Trophoblast cell (in vitro differentiated cells and primary cell): Measurements from ENCODE around the gene RSPH6A.

Source experiments
- DNase-seq, 2 donors: peaks; one replicate each; pipeline ENCODE4 v3.0.0-alpha.2; 2016
- H2AFZ ChIP-seq: 2 replicates; pipeline ENCODE4 v1.6.1; 2013; ENCODE audit warnings: low read length, moderate library complexity, mild to moderate bottlenecking; ENCODE audit not compliant: insufficient read depth, poor library complexity
- H2AK5ac ChIP-seq: 2 replicates; pipeline ENCODE4 v1.6.1; 2013; ENCODE audit warnings: mild to moderate bottlenecking, low read length
- H2BK120ac ChIP-seq: 2 replicates; pipeline ENCODE4 v1.6.1; 2013; ENCODE audit warnings: low read length, mild to moderate bottlenecking, moderate library complexity; ENCODE audit not compliant: insufficient read depth, poor library complexity
- H2BK12ac ChIP-seq: 2 replicates; pipeline ENCODE4 v1.6.1; 2013; ENCODE audit warnings: mild to moderate bottlenecking, low read length, moderate library complexity
- H2BK5ac ChIP-seq: 2 replicates; pipeline ENCODE4 v1.6.1; 2013; ENCODE audit warnings: low read length, low read depth, moderate library complexity, mild to moderate bottlenecking; ENCODE audit not compliant: poor library complexity
- H3K14ac ChIP-seq: 2 replicates; pipeline ENCODE4 v1.6.1; 2013; ENCODE audit warnings: mild to moderate bottlenecking, low read length
- H3K18ac ChIP-seq: 2 replicates; pipeline ENCODE4 v1.6.1; 2013; ENCODE audit warnings: mild to moderate bottlenecking, low read length
- H3K23ac ChIP-seq: 2 replicates; pipeline ENCODE4 v1.6.1; 2013; ENCODE audit warnings: low read length
- H3K27ac ChIP-seq: 2 replicates; pipeline ENCODE4 v1.5.1; 2013; ENCODE audit warnings: low read depth, mild to moderate bottlenecking, inconsistent platforms, low read length, moderate library complexity
- H3K27me3 ChIP-seq: 2 replicates; pipeline ENCODE4 v1.6.1; 2013; ENCODE audit warnings: inconsistent platforms, mild to moderate bottlenecking, low read length, moderate library complexity; ENCODE audit not compliant: insufficient read depth
- H3K36me3 ChIP-seq, 2 experiments: 1 replicate in 1 of 2; 2 replicates in 1 of 2; pipeline ENCODE4 v1.6.1; 2013; ENCODE audit warnings: low read length in 2 of 2, mild to moderate bottlenecking in 2 of 2, moderate library complexity in 1 of 2; ENCODE audit not compliant: insufficient read depth in 2 of 2, control insufficient read depth in 1 of 2
- H3K4ac ChIP-seq: 2 replicates; pipeline ENCODE4 v1.6.1; 2013; ENCODE audit warnings: low read depth, mild to moderate bottlenecking, low read length, moderate library complexity
- H3K4me1 ChIP-seq, 2 experiments: 1 replicate in 1 of 2; 2 replicates in 1 of 2; pipeline ENCODE4 v1.6.1; 2013; ENCODE audit warnings: low read length in 2 of 2, mild to moderate bottlenecking in 2 of 2, moderate library complexity in 1 of 2; ENCODE audit not compliant: insufficient read depth in 2 of 2, control insufficient read depth in 1 of 2
- H3K4me2 ChIP-seq: 2 replicates; pipeline ENCODE4 v1.6.1; 2013; ENCODE audit warnings: inconsistent platforms, mild to moderate bottlenecking, low read length, moderate library complexity
- H3K4me3 ChIP-seq: 2 replicates; pipeline ENCODE4 v1.5.1; 2013; ENCODE audit warnings: mild to moderate bottlenecking, low read depth, low read length, inconsistent platforms
- H3K79me1 ChIP-seq: one replicate; pipeline ENCODE4 v1.6.1; 2013; ENCODE audit warnings: low read length
- H3K79me2 ChIP-seq: 2 replicates; pipeline ENCODE4 v1.6.1; 2013; ENCODE audit warnings: low read length, mild to moderate bottlenecking; ENCODE audit not compliant: control insufficient read depth, insufficient read depth, poor library complexity
- H3K9ac ChIP-seq: 2 replicates; pipeline ENCODE4 v1.6.1; 2013; ENCODE audit warnings: mild to moderate bottlenecking, low read length
- H3K9me3 ChIP-seq: 2 replicates; pipeline ENCODE4 v1.6.1; 2013; ENCODE audit warnings: low read depth, mild to moderate bottlenecking, control low read depth, inconsistent platforms, low read length; ENCODE audit not compliant: insufficient read depth
- H4K12ac ChIP-seq: 2 replicates; pipeline ENCODE4 v1.6.1; 2013; ENCODE audit warnings: low read depth, mild to moderate bottlenecking, low read length, moderate library complexity
- H4K8ac ChIP-seq: 2 replicates; pipeline ENCODE4 v1.6.1; 2013; ENCODE audit warnings: low read depth, mild to moderate bottlenecking, low read length, moderate library complexity
- H4K91ac ChIP-seq: one replicate; pipeline ENCODE4 v1.6.1; 2013; ENCODE audit warnings: low read depth, mild to moderate bottlenecking, low read length, moderate library complexity
- WGBS: extraction: QIAGEN DNeasy Blood & Tissue Kit; methylation state at CpG from one replicate; pipeline ENCODE4 v1.1.7; 2013; ENCODE audit warnings: missing lambda C conversion rate; ENCODE audit not compliant: insufficient read length, insufficient coverage; ENCODE audit errors: extremely low coverage; 5-methylcytosine and 5-hydroxymethylcytosine counted together

Gene RSPH6A

DNA sequence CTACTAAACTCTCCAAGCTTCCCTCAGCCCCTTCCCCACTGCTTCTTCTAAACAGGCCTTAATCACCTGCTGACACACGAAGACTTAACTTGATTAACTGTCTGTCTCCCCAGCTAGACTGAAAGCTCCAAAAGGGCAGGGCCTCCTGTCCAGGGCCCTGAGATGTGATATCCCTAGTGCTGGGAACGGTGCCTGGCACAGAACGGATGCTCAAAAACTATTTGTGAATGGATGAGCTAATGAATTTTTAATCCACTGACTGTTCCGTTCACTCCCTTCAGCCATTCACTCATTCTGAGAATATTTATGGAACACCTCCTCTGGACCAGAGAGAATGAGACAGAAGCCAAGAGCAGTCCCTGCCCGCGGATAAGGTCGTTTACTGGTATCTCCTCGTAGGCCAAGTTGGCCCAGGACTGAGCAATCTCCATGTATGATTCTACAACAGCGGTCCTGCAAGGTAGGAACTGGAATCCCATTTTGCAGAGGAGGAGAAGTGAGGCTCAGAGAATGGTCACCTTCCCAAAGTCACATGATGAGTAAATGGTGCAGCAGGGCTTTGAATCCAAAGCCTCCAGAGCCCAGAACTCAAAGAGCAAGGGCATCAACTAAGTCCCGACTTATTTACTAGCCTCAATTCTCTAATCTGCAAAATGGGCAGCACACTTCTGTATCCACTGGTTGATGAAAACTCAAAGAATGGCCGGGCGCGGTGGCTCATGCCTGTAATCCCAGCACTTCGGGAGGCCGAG is 25.9 kb downstream of the RSPH6A start:
- H3K4ac ChIP-seq, result no peak overlapping the region

DNA sequence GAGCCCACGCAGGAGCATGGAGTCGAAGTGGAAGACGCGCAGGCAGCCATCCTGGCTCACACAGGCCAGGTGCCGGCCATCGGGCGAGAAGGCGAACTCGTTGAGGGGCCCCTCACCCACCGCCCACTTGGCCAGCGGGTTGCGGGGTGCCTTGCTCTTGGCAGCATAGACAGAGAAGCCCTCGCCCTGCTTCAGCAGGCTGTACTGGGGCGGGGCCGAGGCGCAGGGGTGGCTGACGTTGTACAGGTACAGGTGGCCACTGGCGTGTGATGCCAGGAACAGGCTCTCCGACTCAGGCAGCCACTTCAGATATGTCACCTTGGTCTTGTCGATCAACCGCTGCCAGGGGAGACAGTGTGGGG is 28.6 kb downstream of the RSPH6A start:
- Histone ChIP-seq H2AK5ac (no peak overlapping the region), H2AFZ (no peak overlapping the region), H3K79me1 (peaks cover 8% of the 10 kb centered on the region), H3K4me1 (peaks cover 20 to 27% of the 10 kb centered on the region in 2 experiments), H3K14ac (no peak overlapping the region), H2BK120ac (no peak overlapping the region), H4K91ac (no peak overlapping the region), H3K27ac (no peak overlapping the region), H3K9ac (no peak overlapping the region), H3K9me3 (no peaks in the 10 kb centered on the region), H3K4ac (no peak overlapping the region), H2BK12ac (no peak overlapping the region), H3K23ac (no peak overlapping the region), H2BK5ac (no peak overlapping the region), H3K27me3 (no peaks in the 10 kb centered on the region), H3K79me2 (no peaks in the 10 kb centered on the region), H3K4me3 (no peak overlapping the region), H3K18ac (no peak overlapping the region), H4K12ac (no peak overlapping the region), H3K36me3 (peaks cover 54% of the 10 kb centered on the region in 2 experiments), H3K4me2 (no peak overlapping the region), H4K8ac (no peak overlapping the region)
- no CpG with 5 or more reads among the region's 21 CpGs for WGBS
- no peak for DNase-seq

More for the DNA sequence above, 25.9 kb downstream of the RSPH6A start:
- no peak overlapping the region for H3K27ac ChIP-seq
- H2AK5ac ChIP-seq, result no peak overlapping the region
- no peak overlapping the region for H3K14ac ChIP-seq
- peaks cover 7% of the 10 kb centered on the region for H3K79me1 ChIP-seq
- no peaks in the 10 kb centered on the region for H3K27me3 ChIP-seq
- no peak for DNase-seq
- H4K91ac ChIP-seq, result no peak overlapping the region
- no peaks in the 10 kb centered on the region for H3K9me3 ChIP-seq
- H3K4me3 ChIP-seq, result no peak overlapping the region
- no peak overlapping the region for H2BK120ac ChIP-seq
- no CpG with 5 or more reads among the region's 15 CpGs for WGBS
- H3K4me1 ChIP-seq, result peaks cover 3 to 12% of the 10 kb centered on the region in 2 experiments
- H3K4me2 ChIP-seq, result no peak overlapping the region
- H3K36me3 ChIP-seq, result peaks cover 48 to 54% of the 10 kb centered on the region in 2 experiments
- H3K18ac ChIP-seq, result no peak overlapping the region
- H2BK5ac ChIP-seq, result no peak overlapping the region
- no peak overlapping the region for H4K12ac ChIP-seq
- no peak overlapping the region for H3K9ac ChIP-seq
- H4K8ac ChIP-seq, result no peak overlapping the region
- peak overlapping the region; percentile 16 for H3K23ac ChIP-seq
- peaks cover 9% of the 10 kb centered on the region for H3K79me2 ChIP-seq
- no peak overlapping the region for H2AFZ ChIP-seq
- no peak overlapping the region for H2BK12ac ChIP-seq

DNA sequence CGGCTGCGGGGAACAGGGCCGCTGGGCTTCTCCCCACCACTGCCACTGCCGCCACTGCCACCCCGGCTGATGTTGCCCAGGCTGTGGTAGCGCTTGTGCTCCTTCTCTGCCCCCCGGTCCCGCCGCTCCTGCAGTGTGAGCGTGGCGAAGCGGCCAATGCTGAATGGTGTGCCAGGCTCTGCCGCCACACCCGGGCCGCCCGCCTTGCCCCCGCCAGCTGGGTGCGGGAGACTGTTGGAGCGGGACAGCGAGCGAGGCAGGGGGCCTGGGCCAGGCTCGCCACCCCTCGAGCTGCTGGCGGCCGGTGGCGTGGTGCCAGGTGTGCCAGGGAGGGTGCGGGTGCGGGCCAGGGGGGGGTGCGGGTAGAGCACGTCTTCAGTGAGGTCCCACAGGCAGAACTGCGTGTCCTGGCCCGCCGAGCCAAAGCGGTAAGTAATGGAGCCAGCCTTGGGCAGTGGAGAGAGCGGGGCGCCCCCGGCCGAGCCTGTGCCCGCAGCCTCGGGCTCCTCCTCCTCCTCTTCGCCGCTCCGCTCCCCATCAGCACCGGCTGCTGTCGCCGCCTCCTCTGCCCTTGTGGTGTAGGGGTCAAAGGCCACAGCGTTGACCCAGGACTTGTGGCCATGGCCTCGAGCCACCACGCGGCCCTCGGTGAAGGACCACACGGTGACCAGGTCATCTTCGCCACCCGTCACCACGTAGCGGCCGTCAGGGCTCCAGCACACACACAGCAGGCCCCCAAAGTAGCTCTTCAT is 29.2 kb downstream of the RSPH6A start:
- no peak overlapping the region for H4K12ac ChIP-seq
- H3K14ac ChIP-seq, result no peak overlapping the region
- DNase-seq, result no peak
- H2BK120ac ChIP-seq, result no peak overlapping the region
- H4K8ac ChIP-seq, result no peak overlapping the region
- peaks cover 53% of the 10 kb centered on the region in 2 experiments for H3K36me3 ChIP-seq
- no peak overlapping the region for H2BK5ac ChIP-seq
- no peak overlapping the region for H3K27ac ChIP-seq
- peaks cover 8% of the 10 kb centered on the region for H3K79me1 ChIP-seq
- H3K4me2 ChIP-seq, result no peak overlapping the region
- H3K9me3 ChIP-seq, result no peaks in the 10 kb centered on the region
- H3K18ac ChIP-seq, result no peak overlapping the region
- H4K91ac ChIP-seq, result no peak overlapping the region
- WGBS, result no CpG with 5 or more reads among the region's 57 CpGs
- no peak overlapping the region for H2BK12ac ChIP-seq
- no peak overlapping the region for H3K9ac ChIP-seq
- no peak overlapping the region for H2AFZ ChIP-seq
- H3K4ac ChIP-seq, result no peak overlapping the region
- H2AK5ac ChIP-seq, result no peak overlapping the region
- H3K4me1 ChIP-seq, result peaks cover 21 to 24% of the 10 kb centered on the region in 2 experiments
- H3K23ac ChIP-seq, result no peak overlapping the region
- H3K4me3 ChIP-seq, result no peak overlapping the region
- no peaks in the 10 kb centered on the region for H3K27me3 ChIP-seq
- H3K79me2 ChIP-seq, result no peaks in the 10 kb centered on the region

DNA sequence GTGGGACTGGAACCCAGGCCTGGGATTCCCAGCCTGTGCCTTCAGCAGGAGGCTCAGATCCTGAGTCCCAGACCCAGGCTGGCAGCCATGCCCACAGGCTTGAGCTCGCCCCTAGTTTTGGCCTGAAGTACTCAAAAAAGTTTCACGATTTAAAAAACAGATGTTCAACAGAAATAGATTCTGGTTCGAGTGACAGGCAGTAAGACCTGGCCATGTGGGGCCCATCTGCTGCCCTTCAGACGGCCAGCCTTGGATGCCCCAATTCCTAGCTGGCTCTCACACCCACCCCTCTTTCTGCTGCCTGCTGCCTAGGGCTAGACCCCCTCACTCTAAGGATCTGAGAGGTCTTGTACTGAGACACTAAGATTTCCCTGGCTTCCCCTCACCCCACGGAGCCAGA is 30.0 kb downstream of the RSPH6A start:
- Histone ChIP-seq H3K27me3 (no peaks in the 10 kb centered on the region), H4K12ac (no peak overlapping the region), H3K27ac (no peak overlapping the region), H3K14ac (no peak overlapping the region), H2AFZ (no peak overlapping the region), H3K79me1 (peaks cover 8% of the 10 kb centered on the region), H3K9ac (no peak overlapping the region), H4K8ac (no peak overlapping the region), H3K4ac (no peak overlapping the region), H3K4me3 (no peak overlapping the region), H3K4me2 (no peak overlapping the region), H3K18ac (no peak overlapping the region), H4K91ac (no peak overlapping the region), H2BK12ac (no peak overlapping the region), H3K23ac (no peak overlapping the region), H2BK5ac (no peak overlapping the region), H3K9me3 (no peaks in the 10 kb centered on the region), H2BK120ac (no peak overlapping the region), H3K36me3 (peaks cover 48% of the 10 kb centered on the region in 2 experiments), H3K4me1 (peaks cover 22 to 24% of the 10 kb centered on the region in 2 experiments), H3K79me2 (no peaks in the 10 kb centered on the region), H2AK5ac (no peak overlapping the region)
- no peak for DNase-seq
- WGBS, result no CpG with 5 or more reads among the region's 5 CpGs
